Stimulated activated CD8-positive, alpha-beta memory T cell treated with anti-CD3 and anti-CD28 coated beads, Interleukin-7, amount 100 ng/mL, for 1 hour (primary cell): ENCODE data around the gene MCMBP.
"Not testable (repeated sequence)": the region's sequence is repeated elsewhere in the genome, so short reads cannot be mapped to it uniquely, and the experiment has no call there.

Source experiments
- DNase-seq, 2 donors: peaks; one replicate each; pipeline ENCODE4 v3.0.0-alpha.2; 2020; ENCODE audit warnings: low read depth in 2 of 2

MCMBP gene

GRCh38 chr10:119872610-119872859, at the start of gene MCMBP:
MCMBP (minus strand) TSS chr10:119872843; CDS start chr10:119872584, 259 bp downstream.
- DNase-seq: no peak

- DNase-seq: no peak
Observed at GRCh38 chr10:119919826-119920225, 47.2 kb upstream of the MCMBP start.

- no peak for DNase-seq
Observed at GRCh38 chr10:119919271-119919670, 46.6 kb upstream of the MCMBP start.

GRCh38 chr10:119917777-119918176, 45.1 kb upstream of the MCMBP start:
- DNase-seq: no peak

- no peak for DNase-seq
Observed at GRCh38 chr10:119910689-119911088, 38.0 kb upstream of the MCMBP start.

- no peak for DNase-seq
Observed at GRCh38 chr10:119908166-119908565, 35.5 kb upstream of the MCMBP start.

GRCh38 chr10:119907695-119908094, 35.1 kb upstream of the MCMBP start:
- DNase-seq: not testable (repeated sequence)

DNA sequence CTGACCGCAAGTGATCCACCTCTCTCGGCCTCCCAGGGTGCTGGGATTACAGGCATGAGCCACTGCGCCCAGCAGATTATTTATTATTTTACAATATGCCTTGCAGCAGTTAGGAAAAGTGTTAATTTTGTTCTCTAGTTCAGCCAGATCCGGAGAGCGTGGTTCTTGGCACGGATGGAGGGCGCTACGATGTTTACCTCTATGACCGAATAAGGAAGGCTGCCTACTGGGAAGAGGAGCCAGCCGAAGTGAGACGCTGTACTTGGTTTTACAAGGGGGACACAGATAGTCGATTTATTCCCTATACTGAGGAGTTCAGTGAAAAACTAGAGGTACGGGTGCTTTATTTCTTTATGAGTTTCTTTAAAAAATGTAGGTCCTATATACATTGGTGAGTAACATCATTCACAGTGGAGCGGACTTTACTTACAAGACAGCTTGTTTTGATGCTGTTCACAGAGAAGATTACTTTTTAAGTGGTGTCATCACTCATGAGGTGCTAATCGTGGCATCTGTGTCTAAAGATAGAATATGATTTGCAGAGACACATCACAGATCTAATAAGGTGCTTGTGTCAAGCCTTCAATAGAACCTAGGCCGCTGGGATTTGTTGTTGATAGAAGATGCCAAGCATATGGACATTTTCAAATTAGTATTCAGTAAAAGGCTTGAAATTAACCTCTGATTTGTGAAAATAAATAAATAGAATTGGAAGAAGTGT, 31.5 kb upstream of the MCMBP start:
- no peak for DNase-seq

DNA sequence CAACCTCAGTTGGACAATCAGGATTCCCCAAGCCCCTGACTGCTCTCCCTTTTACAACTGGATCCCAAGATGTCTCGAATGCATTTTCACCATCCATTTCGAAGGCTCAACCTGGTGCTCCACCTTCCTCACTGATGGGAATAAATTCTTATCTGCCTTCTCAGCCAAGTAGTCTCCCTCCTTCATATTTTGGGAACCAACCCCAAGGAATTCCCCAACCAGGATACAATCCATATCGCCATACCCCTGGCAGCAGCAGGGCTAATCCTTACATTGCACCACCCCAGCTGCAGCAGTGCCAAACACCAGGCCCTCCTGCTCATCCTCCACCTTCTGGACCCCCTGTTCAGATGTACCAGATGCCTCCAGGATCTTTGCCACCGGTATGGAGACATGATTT, 25.9 kb upstream of the MCMBP start:
- DNase-seq: no peak

- no peak for DNase-seq
Observed at GRCh38 chr10:119896937-119897770, 24.5 kb upstream of the MCMBP start.

DNA sequence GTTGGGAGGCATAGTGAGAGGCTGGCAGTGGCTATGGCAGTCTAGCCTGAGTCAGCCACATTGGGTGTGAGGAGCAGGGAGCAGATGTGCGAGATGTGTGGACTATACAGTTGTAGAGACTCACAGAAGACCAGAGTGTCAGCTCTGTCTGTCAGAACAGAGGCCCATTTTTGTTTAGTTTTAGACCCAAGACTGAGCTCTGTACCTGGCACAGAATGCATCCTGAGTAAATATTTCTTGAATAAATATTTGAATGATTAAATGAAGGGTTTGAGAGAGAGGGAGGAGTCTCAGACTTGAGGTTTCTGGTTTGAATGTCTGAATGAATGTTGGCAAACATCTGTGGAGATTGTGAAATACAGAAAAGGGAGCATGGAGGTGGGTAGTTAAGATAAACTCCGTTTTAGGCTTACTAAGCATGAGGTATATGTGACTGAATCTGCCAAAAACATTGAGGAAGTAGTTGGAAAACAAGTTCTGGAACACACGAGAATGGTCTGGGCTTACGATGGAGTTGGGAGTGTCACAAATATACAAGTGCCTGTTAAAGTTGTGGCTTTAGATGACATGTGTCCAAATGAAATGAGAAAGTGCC, 23.5 kb upstream of the MCMBP start:
- DNase-seq: no peak

- no peak for DNase-seq
Observed at GRCh38 chr10:119893845-119894427, 21.3 kb upstream of the MCMBP start.

DNA sequence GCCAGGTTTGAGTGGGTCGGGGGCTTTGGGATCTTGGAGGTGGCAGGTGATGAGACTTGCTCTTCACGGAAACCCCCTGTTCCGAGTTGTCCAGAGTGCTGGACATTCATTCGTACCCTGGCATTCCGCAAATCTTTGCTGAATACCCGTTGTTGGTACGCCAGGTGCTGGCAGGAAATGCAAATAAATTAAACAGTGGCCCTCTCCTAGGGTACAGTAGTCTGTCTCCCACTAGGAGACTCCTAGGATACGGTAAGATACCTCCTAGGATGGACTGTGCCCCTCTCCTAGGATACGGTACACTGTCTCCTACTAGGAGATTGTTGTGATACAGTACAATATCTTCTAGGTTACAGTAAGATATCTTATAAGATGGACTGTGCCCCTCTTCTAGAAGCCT, 20.4 kb upstream of the MCMBP start:
- DNase-seq: no peak

DNA sequence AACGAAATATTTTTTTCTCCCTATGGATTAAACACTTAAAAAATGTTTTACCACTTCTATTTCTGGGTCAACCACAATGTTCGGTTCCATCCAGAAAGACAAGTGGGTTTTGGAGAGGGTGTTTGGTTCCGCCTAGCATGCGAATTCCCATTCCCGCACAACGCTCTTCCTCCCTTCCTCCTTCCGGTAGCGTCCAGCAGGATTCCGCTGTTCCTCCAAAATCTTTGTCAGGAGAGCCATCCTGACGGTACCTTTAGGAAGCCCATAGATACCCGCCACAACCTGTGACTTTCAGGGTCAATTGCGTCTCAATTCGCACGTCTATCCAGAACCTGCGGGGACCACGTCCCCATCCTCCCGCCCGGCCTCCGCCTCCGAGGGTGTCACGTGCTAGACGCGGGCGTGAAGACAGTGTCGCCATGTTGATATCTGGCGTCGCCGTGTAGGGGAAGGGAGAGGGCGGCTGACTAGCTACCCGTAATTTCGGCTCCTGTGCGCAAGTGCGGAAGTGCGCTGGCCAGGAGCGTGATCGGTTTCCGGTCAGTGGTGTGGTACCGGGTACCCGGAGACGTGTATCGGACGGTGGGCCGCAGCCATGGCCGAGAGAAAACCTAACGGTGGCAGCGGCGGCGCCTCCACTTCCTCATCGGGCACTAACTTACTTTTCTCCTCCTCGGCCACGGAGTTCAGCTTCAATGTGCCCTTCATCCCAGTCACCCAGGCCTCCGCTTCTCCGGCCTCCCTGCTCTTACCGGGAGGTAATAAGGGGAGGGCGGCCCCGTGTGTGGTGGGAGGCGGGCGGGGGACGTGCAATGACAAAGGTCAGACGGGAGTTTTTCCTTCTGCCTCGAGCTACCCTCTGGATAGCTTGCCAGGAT, 19.8 kb upstream of the MCMBP start, which contains the start of gene SEC23IP:
Gene SEC23IP, plus strand, starts transcription at position 543 of the 878 bp plus-strand sequence. Its CDS starts 53 bp downstream, at position 596.
- DNase-seq: peak; percentile 77 to 84

DNA sequence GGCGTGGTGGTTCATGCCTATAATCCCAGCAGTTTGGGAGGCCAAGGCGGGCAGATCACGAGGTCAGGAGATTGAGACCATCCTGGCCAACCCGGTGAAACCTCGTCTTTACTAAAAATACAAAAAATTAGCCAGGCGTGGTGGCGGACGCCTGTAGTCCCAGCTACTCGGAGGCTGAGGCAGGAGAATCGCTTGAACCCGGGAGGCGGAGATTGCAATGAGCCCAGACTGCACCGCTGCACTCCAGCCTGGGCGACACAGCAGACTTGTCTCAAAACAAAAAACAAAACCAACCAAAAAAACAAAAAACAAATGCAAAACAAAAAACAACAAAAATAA, 19.2 kb upstream of the MCMBP start:
- DNase-seq: not testable (repeated sequence)

GRCh38 chr10:119890307-119890706, 17.7 kb upstream of the MCMBP start:
- not testable (repeated sequence) for DNase-seq

DNA sequence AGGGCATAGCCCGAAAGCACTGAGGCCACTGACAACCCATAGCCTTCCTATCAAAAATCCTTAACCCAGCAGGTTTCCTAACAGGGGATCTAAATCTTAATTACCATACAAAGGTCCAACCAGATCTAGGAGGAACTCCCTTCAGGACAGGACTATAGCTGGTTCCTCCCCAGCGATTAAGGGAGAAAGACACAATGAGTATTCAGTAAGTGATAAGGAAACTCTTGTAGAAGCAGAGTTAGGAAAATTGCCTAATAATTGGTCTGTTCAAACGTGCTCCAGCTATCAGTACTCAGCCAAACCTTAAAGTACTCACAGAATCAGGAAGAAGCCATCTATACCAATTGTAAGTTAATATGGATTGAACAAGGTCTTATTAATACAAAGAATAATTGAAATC, 16.6 kb upstream of the MCMBP start:
- DNase-seq: not testable (repeated sequence)

- DNase-seq: not testable (repeated sequence)
Observed at GRCh38 chr10:119888715-119889114, 16.1 kb upstream of the MCMBP start.

- not testable (repeated sequence) for DNase-seq
Observed at GRCh38 chr10:119886070-119886469, 13.4 kb upstream of the MCMBP start.

- not testable (repeated sequence) for DNase-seq
Observed at GRCh38 chr10:119883901-119884611, 11.4 kb upstream of the MCMBP start.

DNA sequence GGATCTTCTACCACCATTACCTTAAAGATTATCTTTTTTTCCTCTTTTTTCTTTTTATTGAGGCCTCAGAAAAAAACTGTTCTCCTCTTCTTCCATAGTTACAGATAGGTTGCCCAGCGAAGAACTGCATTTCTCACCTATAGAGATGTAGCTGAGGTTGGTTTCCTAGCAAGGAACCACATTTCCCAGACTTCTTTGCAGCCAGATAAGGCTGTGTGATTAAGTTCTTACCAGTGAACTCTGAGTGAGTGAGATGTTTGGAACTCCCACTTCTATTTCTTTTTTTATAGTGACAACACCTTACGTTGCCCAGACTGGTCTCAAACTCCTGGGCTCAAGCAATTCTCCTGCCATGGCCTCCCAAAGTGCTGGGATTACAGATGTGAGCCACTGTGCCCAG, 5.9 kb upstream of the MCMBP start:
- DNase-seq: no peak
